HG03196 (cell line): ENCODE measurements around the gene GALM.
A peak's percentile ranks its signal among the peaks of the same experiment; 100 is the strongest.

Source experiments
- ATAC-seq: cut with Tn5 transposase; IDR thresholded peaks from one replicate; pipeline ENCODE4 v1.9.1; 2021; ENCODE audit not compliant: unreplicated experiment

Gene GALM

GRCh38 chr2:38649176-38649728 is 16.7 kb upstream of the GALM start:
- no peak for ATAC-seq

GRCh38 chr2:38650012-38650411 is 15.9 kb upstream of the GALM start:
- no peak for ATAC-seq

GRCh38 chr2:38650717-38651116 is 15.2 kb upstream of the GALM start:
- no peak for ATAC-seq

DNA sequence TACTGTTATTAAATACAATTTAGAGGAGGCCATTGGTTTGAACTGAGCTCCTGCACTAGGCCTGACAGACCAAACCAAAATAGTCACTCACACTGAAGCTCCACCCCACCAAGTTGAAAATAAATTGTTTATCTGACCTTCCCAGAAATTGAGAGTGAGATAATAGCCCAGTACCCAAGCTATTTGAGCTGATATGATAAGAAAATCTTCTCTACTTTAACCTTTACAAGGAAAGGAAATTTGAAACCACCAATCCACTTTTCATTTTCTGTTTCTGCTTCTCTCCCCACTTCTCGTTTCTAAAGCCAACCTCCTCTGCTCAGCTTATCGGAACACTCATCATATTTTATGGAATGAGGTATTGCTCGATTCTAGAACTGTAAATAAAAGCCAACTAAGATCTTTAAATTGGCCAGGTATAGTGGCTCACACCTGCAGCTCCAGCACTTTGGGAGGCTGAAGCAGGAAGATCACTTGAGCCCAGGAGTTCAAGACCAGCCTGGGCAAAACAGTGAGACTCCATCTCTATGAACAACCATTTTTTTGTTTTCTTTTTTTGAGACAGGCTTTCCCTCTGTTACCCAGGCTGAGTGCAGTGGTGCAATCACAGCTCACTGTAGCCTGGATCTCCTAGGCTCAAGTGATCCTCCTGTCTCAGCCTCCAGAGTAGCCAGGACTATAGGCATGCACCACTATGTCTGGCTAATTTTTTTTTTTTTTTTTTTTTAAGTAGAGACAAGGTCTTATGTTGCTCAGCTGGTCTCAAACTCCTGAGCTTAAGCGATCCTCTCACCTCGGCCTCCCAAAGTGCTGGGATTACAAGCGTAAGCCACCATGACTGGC is 13.3 kb upstream of the GALM start:
- ATAC-seq = no peak

DNA sequence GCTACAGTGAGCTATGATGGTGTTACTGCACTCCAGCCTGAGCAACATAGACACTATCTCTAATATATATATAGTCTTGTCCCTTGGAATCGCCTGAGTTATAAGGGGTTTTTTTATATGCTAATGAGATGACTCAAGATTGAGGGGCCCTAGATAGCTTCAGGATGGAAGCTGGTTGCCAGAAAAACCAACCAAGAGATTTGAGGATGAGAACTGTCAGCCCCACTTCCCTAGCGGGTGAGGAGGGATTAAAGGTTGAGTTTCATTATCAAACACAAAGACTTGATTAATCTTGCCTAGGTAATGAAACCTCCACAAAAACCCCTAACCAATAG is 12.6 kb upstream of the GALM start:
- no peak for ATAC-seq

DNA sequence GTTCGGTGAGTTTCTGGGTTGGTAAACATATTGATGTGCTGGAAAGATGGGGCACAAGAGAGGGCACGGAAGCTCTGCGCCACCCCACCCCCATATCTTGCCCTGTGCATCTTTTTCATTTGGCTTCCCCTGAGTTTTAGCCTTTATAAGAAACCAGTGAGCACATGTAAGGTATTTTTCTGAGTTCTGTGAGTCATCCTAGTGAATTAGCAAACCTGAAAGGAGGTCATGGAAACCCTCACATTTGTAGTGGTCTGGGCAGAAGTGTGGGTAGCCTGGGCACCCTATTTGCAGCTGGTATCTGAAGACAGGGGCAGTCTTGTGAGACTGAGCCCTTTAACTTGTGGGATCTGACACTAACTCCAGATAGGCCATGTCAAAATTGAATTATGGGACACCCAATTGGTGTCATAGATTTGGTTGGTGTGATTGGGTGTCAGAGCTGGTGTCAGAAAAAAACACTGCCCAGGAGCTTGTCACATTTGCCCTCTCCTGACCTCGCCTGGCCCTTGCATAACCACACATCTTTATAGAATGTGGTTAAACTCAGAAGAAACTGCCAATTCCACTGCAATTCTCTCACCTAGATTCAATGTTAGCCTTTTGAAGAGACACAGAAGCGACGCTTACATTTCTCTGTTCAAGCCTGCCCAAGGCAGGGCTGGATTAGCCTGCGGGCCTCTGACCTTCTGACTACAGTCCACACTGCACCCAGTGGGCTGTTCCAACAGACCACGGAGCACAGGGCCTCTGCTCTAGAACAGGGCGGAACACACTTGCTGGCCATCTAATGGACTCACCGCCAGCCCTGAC is 12.0 kb upstream of the GALM start:
- ATAC-seq = no peak

- ATAC-seq = no peak
These were observed 11.2 kb upstream of the GALM start for GRCh38 chr2:38654528-38655381.

DNA sequence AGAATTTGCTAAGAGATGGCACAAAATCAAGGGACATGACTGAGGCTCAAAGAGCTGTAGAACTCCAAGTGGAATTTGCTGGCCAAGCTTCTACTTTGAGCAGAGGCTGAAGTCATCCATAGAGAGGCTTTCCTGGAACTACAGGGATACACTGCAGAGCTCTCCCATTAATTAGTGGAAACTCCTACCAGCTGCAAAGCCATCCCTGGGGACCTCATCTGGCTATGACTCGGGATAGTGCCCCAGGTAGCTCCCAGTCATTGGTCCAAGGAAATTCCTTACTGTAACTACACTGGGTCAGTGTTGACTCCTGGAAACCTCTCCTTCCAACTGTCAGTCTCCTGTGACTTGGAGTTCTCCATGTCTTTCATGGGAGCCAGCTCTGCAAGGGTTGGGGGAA is 10.5 kb upstream of the GALM start:
- no peak for ATAC-seq

DNA sequence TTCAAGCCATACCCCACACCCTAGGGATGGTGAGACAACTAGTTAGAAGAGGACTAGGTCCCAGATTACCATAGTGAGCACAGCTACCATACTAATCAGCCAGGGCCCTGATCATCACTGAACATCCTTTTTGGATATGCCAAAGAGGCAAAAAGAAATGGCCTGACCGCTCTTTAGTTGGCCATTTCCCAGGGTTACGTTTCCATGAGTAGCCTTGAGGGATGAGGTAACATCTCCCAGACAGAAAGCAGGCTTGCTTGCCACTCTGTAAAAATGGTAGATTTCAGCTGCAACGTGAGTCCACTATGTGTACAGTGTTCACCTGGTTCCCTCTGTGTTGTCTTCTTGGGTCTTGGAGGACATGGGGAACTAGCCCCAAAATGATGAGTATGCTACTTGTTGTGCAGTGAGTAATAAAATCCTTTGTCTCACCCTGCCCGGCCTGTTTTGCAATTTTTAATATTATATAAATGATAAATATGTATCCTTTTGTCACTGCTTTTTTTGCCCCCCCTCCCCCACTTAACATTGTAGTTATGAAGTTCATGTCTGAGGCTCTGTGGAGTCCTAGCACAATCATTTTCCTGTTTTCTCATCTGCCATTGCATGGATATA is 8.9 kb upstream of the GALM start:
- no peak for ATAC-seq

- no peak for ATAC-seq
These were observed 7.3 kb upstream of the GALM start for GRCh38 chr2:38658613-38659012.

DNA sequence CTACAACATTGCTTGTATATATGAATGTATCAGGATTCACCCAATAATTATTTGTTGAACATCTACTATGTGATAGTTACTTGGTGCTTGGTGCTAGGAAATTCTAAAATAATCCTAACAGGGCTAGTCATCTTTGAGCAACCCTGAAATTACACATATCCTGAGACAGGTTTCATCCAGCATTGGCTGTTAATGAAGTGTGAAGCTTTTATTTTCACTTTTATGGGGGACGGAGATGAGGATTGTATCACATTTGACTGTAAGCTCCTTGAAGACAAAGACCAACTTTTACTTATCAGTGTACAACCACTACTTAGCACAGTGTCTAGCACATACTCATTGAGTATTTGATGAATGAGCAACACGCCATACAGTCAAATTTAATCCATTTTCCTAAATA is 6.8 kb upstream of the GALM start:
- ATAC-seq = no peak

GRCh38 chr2:38660282-38660681 is 5.6 kb upstream of the GALM start:
- ATAC-seq = no peak

GRCh38 chr2:38661306-38661705 is 4.6 kb upstream of the GALM start:
- ATAC-seq = no peak

GRCh38 chr2:38666556-38666910 is 619 bp downstream of the GALM start:
- ATAC-seq = peak; percentile 11

GRCh38 chr2:38668092-38668491 is 2.2 kb downstream of the GALM start:
- ATAC-seq = no peak

DNA sequence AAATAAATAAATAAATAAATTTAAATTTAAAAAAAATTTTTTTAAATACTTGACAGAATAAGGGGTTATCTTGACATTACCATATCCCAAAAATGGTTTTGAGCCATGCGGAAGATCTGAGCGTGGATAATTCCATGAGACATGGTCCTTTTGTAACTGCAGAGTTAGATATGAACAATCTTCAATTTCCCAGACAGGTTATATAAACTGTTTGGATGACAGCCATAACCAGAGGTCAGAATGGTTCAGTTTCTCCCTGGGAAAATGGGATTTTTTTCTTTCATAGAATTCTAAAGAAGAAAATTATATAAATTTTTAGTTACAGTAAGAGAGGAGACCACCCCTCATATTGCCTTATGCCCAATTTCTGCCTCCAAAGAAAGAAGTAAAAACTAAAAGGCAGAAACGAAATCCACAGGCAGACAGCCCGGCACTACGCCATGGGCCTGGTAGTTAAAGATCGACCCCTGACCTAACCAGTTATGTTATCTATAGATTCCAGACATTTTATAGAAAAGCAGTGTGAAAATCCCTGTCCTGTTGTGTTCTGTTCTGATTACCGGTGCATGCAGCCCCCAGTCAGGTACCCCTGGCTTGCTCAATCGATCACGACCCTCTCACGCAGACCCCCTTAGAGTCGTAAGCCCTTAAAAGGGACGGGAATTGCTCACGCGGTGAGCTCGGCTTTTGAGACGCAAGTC is 3.0 kb downstream of the GALM start:
- no peak for ATAC-seq

GRCh38 chr2:38671303-38671702 is 5.4 kb downstream of the GALM start:
- ATAC-seq = no peak

DNA sequence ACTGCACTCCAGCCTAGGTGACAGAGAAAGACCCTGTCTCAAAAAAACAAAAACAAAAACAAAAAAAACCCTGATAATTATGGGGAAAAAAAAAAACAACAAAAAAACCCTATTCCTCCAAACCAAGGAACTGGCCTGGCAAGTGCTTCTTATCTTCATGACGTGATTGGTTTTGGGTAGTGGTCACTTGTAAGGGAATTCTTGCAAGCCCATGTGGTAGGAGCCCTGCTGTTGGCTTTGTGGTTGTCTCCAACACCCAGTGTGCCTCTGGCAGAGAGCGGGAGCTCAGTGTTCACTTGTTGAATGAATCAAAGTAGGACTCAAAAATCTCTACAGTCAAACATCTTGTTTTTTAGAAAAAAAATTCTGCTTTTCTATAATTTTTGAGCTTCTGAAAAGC is 6.0 kb downstream of the GALM start:
- ATAC-seq = no peak

- no peak for ATAC-seq
These were observed 6.8 kb downstream of the GALM start for GRCh38 chr2:38672445-38673391.
